ENCODE data around the gene MYO6.
"Not testable (repeated sequence)": the region's sequence is repeated elsewhere in the genome, so short reads cannot be mapped to it uniquely, and the experiment has no call there.

The MYO6 gene

GRCh38 chr6:75748743-75749538 is at the start of gene MYO6:
Gene MYO6 (plus strand): TSS chr6:75749239. CDS start chr6:75817548, 68,309 bp downstream.
- no peak for DNase-seq (ENCODE audit: low read depth)

- DNase-seq (ENCODE audit: low read depth) = not testable (repeated sequence)
Measured at GRCh38 chr6:75708334-75708733, 40.7 kb upstream of the MYO6 start.

DNA sequence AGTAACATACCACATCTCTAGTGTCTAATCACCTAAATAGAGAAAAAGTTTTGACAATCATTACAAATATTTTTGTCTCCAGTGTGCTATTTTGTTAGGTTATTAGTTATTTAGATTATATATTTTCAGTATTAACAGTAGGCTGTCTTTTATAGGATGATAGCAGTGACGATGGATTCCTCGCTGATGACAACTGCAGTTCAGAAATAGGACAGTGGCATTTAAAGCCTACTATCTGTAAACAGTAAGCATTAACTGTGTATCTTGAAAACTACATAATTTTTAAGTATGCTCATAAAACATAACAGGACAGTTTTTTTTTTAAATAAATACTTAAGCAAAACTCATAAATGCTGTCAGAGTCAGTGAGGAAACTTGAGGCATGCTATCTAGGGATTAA is 37.9 kb upstream of the MYO6 start:
- DNase-seq (ENCODE audit: low read depth) = no peak

GRCh38 chr6:75719133-75719532 is 29.9 kb upstream of the MYO6 start:
- no peak for DNase-seq (ENCODE audit: low read depth)

- no peak for DNase-seq (ENCODE audit: low read depth)
Measured at GRCh38 chr6:75723382-75723781, 25.7 kb upstream of the MYO6 start.

GRCh38 chr6:75727206-75727605 is 21.8 kb upstream of the MYO6 start:
- DNase-seq (ENCODE audit: low read depth) = no peak

GRCh38 chr6:75731029-75731428 is 18.0 kb upstream of the MYO6 start:
- DNase-seq (ENCODE audit: low read depth) = not testable (repeated sequence)

DNA sequence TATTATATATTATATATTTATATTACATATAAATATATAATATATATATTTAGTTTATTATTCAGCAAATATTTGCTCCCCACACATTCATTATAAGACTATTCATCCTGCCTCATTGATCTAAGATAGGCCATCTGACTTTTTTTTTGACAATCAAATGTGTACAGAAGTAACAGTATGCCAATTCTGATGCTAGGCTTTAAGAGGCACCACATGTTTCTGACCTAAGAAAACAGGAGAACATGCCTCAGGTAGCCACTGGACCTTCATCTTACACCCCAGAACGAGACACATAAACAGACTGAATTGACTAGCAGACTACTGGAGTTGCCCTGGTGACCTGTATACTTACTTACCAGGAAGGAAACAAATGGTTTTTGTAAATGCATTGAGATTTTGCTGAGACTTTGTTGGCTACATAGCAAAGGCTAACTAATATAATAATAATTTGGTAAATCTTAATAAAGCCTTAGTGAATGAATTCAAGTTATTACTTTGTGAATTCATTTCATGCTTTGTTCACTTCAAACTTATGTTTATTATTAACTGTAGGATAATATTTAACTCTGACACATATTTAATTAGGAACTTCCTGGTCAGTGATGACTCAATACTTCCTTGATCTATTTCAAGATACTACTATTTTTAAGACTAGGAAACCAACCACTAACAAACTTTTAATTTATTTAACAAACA is 13.4 kb upstream of the MYO6 start:
- no peak for DNase-seq (ENCODE audit: low read depth)

GRCh38 chr6:75743971-75744370 is 5.1 kb upstream of the MYO6 start:
- no peak for DNase-seq (ENCODE audit: low read depth)

GRCh38 chr6:75745404-75745803 is 3.6 kb upstream of the MYO6 start:
- no peak for DNase-seq (ENCODE audit: low read depth)

- DNase-seq (ENCODE audit: low read depth) = no peak
Measured at GRCh38 chr6:75746221-75746620, 2.8 kb upstream of the MYO6 start.

GRCh38 chr6:75747152-75747992 is 1.7 kb upstream of the MYO6 start:
- no peak for DNase-seq (ENCODE audit: low read depth)

GRCh38 chr6:75748003-75748742 is 866 bp upstream of the MYO6 start:
- no peak for DNase-seq (ENCODE audit: low read depth)

GRCh38 chr6:75751443-75751842 is 2.4 kb downstream of the MYO6 start:
- no peak for DNase-seq (ENCODE audit: low read depth)

DNA sequence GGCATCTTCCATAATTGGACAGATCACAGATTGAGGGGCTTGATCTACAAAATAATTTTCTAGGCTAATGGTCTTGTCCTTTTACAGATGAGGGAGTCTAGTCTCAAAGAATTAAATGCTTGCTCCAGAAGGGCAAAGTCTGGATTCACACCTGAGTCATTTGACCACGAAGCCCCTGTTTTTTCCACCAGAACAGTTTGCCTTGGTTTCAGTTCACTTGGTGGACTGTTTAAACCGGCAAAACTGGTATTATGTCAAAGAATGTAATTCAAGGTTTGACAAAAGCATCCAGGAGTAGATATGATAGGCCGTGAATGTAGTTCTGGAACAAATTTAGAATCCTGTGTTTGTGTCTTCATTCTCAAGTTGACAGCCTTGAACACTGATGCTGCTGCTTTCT is 3.3 kb downstream of the MYO6 start:
- no peak for DNase-seq (ENCODE audit: low read depth)

GRCh38 chr6:75755704-75756103 is 6.7 kb downstream of the MYO6 start:
- no peak for DNase-seq (ENCODE audit: low read depth)

GRCh38 chr6:75757295-75757694 is 8.3 kb downstream of the MYO6 start:
- DNase-seq (ENCODE audit: low read depth) = no peak

DNA sequence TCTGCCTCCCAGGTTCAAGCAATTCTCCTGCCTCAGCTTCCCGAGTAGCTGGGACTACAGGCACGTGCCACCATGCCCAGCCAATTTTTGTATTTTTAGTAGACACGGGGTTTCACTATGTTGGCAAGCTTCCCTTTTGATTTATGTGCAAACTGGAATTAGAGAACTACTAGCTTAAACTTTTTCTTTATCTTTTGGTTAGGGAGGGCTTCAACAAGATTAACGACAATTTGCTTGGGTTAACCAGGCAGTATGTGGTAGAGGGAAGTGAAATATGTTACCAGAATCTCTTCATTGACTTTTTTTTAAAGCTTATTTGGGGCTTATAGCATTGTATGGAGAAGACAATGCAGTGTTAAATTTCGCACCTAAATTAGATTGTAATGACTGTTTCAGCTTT is 9.0 kb downstream of the MYO6 start:
- no peak for DNase-seq (ENCODE audit: low read depth)

- DNase-seq (ENCODE audit: low read depth) = no peak
Measured at GRCh38 chr6:75759207-75759606, 10.2 kb downstream of the MYO6 start.

- no peak for DNase-seq (ENCODE audit: low read depth)
Measured at GRCh38 chr6:75760320-75760719, 11.3 kb downstream of the MYO6 start.

GRCh38 chr6:75761489-75761888 is 12.4 kb downstream of the MYO6 start:
- DNase-seq (ENCODE audit: low read depth) = no peak

DNA sequence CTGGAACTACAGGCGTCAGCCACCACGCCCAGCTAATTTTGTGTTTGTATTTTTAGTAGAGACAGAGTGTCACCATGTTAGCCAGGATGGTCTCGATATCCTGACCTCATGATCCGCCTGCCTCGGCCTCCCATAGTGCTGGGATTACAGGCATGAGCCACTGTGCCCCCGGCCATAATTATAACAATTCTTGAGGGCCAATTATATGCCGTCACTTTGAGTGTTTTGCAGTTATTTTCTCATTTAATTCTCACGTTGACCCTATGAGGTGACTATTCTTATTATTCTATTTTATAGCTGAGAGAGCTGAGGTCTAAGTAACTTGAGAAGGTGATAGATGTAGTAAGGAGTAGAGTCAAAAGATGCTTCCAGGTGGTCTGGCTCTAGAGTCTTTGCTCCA is 13.0 kb downstream of the MYO6 start:
- no peak for DNase-seq (ENCODE audit: low read depth)
